Measurements from ENCODE around the gene TUBB2A. TPM values are rescaled to one million over a fixed set of nuclear protein-coding genes. Genes with fewer than 3 reads are reported as not detected.

Gene TUBB2A
- total RNA-seq, 1 donor from 2014 or later, result 73.6 TPM

DNA sequence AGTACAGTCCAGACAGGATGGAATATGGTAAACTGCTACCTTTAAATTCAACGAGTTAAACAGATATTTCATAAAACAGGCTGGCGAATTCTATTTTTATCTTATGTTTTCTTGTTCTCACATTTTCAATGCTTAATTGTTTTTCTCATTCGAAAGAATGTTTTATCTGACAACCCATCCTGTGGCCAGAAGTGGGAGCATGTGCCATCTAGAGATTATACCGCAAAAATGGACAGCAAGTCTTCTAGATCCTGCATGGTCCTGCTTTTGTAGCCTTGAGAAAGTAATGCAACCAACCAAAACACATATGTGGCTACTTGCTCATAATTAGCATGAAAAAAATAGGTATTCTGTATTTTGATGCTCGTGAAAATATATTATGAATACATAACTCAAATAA is 39.4 kb upstream of the TUBB2A start:
- Mint-ChIP-seq H3K27me3 (ENCODE audit: unreplicated experiment) (peaks cover 1% of the 10 kb centered on the region), H3K4me1 (ENCODE audit: unreplicated experiment) (peaks cover 3% of the 10 kb centered on the region), H3K36me3 (ENCODE audit: low read depth, unreplicated experiment) (no peaks in the 10 kb centered on the region), H3K27ac (ENCODE audit: unreplicated experiment) (no peak overlapping the region), H3K9me3 (ENCODE audit: unreplicated experiment) (no peaks in the 10 kb centered on the region), H3K4me3 (ENCODE audit: unreplicated experiment) (no peak overlapping the region)
- no peak for TF ChIP-seq CTCF (IDR thresholded peaks at IDR 0.05; ENCODE audit: unreplicated experiment)
- no peak for DNase-seq (ENCODE audit: low spot score)

DNA sequence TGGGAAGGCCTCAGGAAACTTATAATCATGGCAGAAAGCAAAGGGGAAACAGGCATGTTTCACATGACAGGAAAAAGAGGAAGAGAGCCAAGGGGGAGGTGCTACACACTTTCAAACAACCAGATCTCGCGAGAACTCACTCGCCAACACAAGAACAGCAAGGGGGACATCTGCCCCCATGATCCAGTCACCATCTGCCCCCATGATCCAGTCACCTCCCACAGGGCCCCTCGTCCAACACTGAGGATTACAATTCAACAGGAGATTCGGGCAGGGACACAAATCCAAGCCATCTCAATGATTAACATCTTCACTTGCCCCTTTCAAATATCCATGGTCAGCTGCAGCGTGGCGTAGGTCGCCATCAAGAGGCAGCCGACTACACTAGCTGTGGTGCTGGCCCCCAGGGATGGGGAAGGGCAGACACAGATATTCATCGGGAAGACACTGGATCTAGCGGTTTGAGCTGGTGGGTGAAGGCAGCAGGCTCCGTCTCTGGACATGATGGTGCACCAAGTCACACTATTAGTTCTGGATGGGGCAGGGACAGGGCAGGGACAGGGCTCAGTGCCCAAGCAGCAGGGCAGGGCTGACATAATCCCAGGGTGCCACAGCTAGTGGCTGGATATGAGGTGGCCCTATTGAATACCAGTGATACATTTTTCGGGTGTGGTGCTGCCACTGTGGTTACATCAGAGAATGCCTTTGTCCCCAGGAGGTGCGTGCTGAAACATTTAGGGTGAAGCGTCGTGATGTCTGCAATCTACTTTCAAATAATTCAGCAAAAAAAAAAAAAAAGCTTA is 38.6 kb upstream of the TUBB2A start:
- DNase-seq (ENCODE audit: low spot score), result no peak
- peaks cover 1% of the 10 kb centered on the region for H3K27me3 Mint-ChIP-seq (ENCODE audit: unreplicated experiment)
- H3K9me3 Mint-ChIP-seq (ENCODE audit: unreplicated experiment), result no peaks in the 10 kb centered on the region
- H3K27ac Mint-ChIP-seq (ENCODE audit: unreplicated experiment), result no peak overlapping the region
- no peaks in the 10 kb centered on the region for H3K36me3 Mint-ChIP-seq (ENCODE audit: low read depth, unreplicated experiment)
- TF ChIP-seq CTCF (IDR thresholded peaks at IDR 0.05; ENCODE audit: unreplicated experiment), result no peak
- H3K4me1 Mint-ChIP-seq (ENCODE audit: unreplicated experiment), result peaks cover 3% of the 10 kb centered on the region
- no peak overlapping the region for H3K4me3 Mint-ChIP-seq (ENCODE audit: unreplicated experiment)

DNA sequence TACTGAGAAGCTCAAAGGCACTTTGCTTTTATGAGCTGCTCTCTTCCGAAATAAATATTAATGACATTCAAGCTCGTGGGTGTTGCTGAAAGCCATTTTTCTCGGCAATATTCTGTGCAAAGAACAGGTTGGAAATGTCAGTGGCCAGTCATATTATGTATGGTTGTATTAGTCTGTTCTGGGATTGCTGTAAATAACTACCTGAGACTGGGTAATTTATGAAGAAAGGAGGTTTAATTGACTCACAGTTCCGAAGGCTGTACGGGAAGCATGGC is 38.0 kb upstream of the TUBB2A start:
- DNase-seq (ENCODE audit: low spot score), result no peak
- Mint-ChIP-seq H3K27me3 (ENCODE audit: unreplicated experiment) (peaks cover 1% of the 10 kb centered on the region), H3K27ac (ENCODE audit: unreplicated experiment) (no peak overlapping the region), H3K4me1 (ENCODE audit: unreplicated experiment) (peaks cover 3% of the 10 kb centered on the region), H3K36me3 (ENCODE audit: low read depth, unreplicated experiment) (no peaks in the 10 kb centered on the region), H3K9me3 (ENCODE audit: unreplicated experiment) (no peaks in the 10 kb centered on the region), H3K4me3 (ENCODE audit: unreplicated experiment) (no peak overlapping the region)
- no peak for TF ChIP-seq CTCF (IDR thresholded peaks at IDR 0.05; ENCODE audit: unreplicated experiment)

- H3K9me3 Mint-ChIP-seq (ENCODE audit: unreplicated experiment), result no peaks in the 10 kb centered on the region
- H3K36me3 Mint-ChIP-seq (ENCODE audit: low read depth, unreplicated experiment), result no peaks in the 10 kb centered on the region
- no peak for TF ChIP-seq CTCF (IDR thresholded peaks at IDR 0.05; ENCODE audit: unreplicated experiment)
- H3K27ac Mint-ChIP-seq (ENCODE audit: unreplicated experiment), result no peak overlapping the region
- peak; percentile 61 for DNase-seq (ENCODE audit: low spot score)
- H3K4me3 Mint-ChIP-seq (ENCODE audit: unreplicated experiment), result no peak overlapping the region
- peaks cover 1% of the 10 kb centered on the region for H3K27me3 Mint-ChIP-seq (ENCODE audit: unreplicated experiment)
- H3K4me1 Mint-ChIP-seq (ENCODE audit: unreplicated experiment), result peaks cover 3% of the 10 kb centered on the region
These were observed 37.4 kb upstream of the TUBB2A start for GRCh38 chr6:3194535-3195419.

All from endothelial cell (in vitro differentiated cells).